NAMALWA (cell line): ENCODE data around the gene ADRB2.

ENCODE experiments used
- DNase-seq: peaks from one replicate; pipeline ENCODE4 v3.0.0-alpha.2; 2015; ENCODE audit warnings: low spot score

ADRB2 gene

DNA sequence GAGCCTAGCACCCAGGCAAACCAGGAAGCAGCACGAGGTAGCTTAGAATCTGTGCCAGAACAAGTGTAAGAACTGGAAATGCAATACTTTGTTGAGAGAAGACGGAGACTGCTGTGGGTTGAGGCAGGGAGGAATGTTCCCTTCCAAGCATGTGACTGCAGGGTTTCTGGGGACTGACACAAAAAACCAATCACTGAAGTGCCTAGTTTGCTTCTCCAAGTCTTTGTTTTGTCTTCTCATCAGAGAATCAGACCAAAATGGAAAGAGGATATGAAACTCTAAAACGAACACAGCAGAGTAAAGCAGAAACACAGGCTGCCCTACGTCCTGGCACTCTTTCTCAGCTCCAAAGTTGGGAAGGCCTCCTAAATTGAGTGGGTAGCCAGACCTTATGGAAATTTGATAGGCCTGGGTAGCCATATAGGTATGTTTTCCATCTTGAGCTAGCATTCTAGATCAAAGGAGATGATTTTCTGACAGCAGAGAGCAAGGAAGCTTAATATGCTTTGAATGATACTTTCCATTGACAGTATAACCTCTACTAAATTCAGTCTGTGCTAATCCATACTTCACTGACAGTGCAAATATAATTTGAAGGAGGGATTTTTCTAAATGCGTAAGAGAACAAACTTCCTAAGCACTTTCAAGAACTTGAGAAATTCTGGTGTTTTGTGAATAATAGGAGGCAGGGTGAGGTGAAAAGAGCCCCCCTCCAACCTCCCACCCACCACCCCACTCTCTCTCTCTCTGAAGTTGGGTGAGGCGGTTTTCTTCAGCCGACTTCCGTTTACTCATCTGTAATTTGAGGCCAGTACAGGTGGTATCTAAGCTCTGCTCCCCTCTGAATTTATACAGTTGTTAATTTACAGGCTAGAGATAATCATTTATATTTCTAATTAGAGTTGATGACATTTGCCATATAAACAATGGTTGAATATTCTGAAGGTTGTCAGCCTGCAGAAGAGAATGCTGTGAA, 5.5 kb downstream of the ADRB2 start:
- peak; percentile 70 for DNase-seq

- no peak for DNase-seq
Observed at GRCh38 chr5:148833122-148833521, 6.7 kb downstream of the ADRB2 start.

DNA sequence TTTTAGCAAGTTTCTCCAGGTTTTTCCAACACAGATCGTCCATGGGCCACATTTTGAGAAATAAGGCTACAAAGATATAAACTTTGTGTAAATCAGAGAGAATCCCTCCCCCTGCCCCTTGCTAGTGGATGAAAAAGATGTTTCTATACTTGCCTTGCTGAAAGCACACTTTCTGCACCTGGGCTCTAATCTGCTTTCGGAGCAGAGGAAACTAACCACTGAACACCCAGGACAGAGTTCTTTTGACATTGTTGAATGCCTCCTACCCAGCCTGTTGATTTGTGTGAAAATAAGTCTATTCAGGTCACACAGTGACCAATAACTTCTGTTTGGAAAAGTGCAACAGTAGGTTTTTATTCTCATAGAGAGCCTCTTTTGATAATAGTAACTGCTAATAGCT, 7.5 kb downstream of the ADRB2 start:
- DNase-seq: no peak

DNA sequence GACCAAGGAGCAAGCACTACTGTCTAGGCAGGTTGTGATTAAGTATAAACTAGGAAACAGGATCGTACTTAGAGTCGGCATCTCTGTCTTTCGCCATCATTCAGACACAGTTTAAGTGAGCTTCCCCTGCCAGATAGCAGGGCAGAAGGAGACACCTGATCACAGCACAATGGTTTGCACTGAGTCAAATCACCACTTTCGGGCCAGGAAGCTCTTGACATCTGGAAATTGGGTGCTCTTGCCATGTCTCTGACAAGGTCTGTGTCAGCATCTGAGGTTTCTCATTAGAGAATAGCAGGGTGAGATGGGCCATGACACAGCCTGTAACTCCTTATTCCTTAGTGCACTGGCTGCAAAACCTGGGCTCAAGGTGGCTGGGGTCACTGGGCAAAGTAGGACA, 8.3 kb downstream of the ADRB2 start:
- no peak for DNase-seq

- no peak for DNase-seq
Observed at GRCh38 chr5:148836272-148837250, 10.2 kb downstream of the ADRB2 start.

DNA sequence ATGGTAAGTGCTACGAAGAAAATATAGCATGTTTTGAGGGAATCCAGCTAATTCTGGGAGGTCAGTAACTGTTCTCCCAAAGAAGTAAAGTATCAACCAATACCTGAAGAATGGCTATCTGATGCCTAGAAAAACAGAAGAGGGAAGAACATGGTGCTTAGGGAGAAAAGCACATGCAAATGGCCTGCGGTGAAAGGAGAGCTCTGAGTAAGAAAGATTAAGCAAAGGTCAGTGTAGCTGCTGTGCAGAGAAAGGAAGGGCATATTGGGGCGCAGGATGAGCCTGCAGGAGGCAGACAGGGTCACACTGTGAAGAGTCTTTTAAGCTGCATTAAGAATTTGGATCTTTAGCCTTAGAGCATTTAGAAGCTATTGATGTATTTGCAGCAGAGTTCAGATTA, 11.0 kb downstream of the ADRB2 start:
- DNase-seq: no peak

DNA sequence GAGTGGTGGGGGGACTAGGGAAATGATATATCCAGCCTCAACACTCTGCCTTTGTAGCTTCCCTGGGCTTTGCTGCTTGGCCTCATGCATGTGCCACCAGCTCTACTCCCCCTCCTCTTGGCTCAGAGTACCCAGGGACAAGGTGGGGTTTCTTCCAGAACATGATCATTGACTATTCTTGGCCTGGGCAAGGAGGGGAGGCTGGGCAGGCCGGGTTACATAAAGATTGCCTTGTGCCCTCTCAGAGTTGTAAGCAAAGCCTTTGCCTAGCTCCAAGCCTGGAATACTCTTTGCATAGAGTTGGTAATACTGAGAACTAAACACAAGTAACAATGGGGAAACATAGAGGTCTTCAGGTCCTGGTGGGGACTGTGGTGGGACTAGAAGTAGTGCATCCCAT, 11.9 kb downstream of the ADRB2 start:
- no peak for DNase-seq

DNA sequence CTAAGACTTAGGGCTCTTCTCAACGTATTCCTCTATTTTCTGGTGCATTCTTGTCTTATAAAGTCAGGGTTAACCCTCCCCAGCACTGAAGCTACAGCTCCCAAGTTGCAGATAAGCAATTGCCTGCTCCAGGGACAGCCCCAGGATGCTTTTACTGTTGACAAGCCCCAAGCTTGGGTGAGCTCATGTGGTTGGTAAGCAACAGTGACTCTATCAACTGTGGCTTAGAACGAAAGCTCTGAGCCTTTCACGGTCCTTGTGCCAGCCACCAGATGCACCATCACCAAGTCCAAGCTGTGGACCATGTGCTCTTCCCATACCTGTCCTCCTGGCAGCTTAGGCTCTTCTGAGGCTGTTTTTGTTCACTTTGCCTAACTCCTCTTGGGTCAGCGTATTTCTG, 13.5 kb downstream of the ADRB2 start:
- DNase-seq: no peak

GRCh38 chr5:148840531-148840930, 14.1 kb downstream of the ADRB2 start:
- no peak for DNase-seq

- no peak for DNase-seq
Observed at GRCh38 chr5:148841519-148841918, 15.1 kb downstream of the ADRB2 start.

GRCh38 chr5:148842161-148842560, 15.8 kb downstream of the ADRB2 start:
- DNase-seq: no peak

DNA sequence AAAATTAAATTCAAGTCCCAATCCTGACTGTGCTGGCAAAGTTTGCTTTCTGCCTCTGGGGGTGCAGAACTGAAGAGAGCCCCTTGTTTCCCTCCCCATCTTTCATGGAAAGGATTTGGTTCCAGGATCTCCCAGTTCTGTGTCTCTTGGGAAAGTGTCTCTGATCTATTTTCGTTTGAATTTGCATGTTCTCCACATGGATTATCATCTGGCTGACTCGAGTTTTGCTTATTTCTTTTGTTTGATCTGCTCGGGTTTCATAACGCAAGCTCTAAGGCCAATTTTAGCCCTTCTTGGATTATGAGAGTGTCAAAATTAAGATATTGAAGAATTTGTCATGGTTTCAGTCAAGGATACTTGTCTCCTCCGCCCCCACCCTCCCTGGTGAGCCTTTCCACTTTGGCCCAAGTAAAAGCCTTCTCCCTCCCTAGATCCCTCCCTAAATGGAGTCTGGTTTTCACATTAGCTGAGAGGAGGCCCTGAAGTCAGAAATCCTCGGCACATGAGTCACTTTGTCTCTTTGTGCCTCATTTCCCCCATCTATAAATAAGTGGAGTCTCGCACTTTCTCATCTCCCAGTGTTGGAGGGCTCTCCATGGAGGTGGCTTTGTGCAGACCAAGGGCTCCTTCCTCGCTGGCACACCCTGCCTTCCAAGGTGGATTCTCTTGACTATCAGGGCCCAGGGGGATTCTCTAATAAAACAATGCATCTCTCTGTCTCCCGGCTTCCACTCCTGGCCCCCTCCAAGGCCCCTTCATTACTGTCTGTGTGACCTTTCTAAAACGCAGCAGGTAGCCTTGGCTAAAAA, 17.3 kb downstream of the ADRB2 start:
- no peak for DNase-seq

DNA sequence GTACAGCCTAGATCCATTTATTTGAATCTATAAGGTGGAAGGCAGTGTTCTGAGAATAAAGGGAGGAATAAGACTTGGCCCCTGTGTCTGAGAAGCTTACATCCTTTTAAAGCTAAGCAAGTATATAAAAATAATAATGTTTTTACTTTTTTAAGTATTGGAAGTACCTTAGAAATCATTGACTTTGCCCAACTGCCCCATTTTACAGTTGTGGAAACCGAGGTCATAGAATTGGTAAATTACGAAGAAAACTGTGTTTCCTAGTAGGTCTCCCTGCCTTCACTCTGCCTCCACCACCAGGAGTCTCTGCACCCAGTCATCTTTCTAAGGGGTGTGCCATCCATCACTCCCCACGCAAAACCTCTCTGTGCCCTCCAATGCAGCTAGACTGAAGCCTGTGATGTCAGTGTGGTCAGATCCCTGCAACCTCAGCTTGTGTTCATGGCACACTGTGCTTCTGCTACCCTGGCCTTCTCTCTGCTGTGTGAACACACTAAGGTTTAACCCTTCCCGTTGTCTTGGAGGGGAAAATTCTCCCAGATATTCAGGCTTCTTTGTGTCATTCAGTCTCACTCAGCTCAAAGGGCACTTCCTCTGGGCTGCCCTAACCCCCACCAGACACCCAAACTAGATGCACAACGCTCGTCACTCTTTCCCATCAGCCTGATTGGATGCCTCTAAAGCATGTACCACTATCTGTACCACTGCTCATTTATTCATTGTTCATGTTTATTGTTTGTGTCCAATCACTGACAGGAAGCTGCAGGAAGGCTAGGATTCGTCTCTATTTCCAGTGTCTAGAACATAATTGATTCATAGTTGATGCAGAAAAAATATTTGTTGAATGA, 18.2 kb downstream of the ADRB2 start:
- DNase-seq: no peak

DNA sequence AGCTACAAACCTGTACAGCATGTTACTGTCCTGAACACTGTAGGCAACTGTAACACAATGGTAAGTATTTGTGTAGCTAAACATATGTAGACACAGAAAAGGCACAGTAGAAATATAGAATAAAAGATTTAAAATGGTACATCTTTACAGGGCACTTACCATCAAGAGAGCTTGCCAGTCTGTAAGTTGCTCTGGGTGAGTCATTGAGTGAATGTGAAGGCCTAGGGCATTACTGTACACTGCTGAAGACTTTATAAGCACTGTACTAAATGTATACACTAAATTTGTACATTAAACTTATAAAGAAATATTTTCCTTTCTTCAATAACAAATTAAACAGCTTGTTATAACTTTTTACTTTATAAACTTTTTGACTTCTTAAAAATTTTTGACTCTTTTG, 20.5 kb downstream of the ADRB2 start:
- no peak for DNase-seq

- no peak for DNase-seq
Observed at GRCh38 chr5:148847456-148847855, 21.0 kb downstream of the ADRB2 start.

DNA sequence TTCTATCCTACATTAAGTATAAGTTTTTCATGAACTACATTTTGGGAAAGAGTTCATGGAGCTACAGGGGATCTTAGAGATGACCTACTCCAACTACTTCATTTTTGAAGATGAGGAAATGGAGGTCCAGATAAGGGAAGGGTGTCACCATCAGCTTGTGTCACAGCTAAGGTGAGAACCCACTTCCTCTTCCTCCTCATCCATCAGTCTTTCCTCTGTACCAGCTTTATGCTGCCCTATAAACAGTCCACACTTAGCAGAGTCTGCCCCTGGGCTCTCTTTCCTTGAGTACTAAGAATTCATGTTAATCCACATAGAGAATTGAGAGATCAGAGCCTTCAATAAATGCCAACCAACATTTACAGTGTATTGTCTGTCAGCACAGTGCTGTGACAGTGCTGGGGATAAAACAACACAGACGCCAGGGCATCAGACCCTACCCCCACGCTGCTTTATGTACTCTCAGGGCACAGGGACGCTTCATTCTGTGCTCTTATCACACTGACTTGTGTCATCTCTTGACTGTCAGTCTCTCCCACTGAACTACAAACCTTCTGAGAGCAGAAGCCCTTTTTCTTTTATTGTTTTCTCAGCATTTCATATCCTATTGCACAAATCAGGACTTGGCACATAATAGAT, 22.1 kb downstream of the ADRB2 start:
- DNase-seq: no peak

GRCh38 chr5:148849461-148849860, 23.1 kb downstream of the ADRB2 start:
- no peak for DNase-seq

GRCh38 chr5:148850836-148851235, 24.4 kb downstream of the ADRB2 start:
- DNase-seq: no peak

GRCh38 chr5:148853868-148854267, 27.5 kb downstream of the ADRB2 start:
- DNase-seq: no peak

DNA sequence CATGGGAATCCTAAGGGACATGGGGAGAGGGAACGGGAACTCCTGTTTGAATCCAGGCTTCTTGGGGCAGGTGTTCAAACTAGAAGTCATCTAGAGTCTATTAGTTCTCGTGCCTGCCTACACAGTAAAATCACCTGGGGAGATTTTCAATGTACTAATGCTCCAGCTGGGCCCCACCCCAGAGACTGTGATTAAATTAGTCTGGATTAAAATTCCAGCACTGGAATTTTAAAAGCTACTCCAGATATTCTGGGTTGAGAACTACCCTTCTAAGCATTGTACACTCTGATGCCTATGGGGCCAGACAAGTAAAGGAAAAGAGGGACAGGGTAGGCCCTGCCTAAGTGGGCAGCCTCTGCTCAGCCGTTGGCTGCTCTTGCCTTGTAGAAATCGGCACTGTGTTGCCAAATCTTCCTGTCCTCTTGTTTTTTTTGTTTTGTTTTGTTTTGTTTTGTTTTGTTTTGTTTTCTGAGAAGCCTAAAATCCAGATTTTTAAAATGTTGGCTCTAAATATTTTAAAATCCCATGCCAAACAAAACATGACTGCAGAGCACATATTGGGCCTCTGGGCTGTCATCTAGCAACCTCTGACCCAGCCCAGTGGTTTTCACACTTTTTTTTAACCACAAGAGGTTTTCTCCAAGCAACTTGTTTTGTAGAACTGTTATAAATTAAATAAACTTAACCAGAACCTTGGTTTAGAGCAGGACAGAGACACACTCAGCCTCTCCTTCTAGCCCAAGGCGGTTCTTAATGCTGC, 29.0 kb downstream of the ADRB2 start:
- DNase-seq: no peak
